GM20000 (cell line): Measurements from ENCODE around the gene CDH24.

Experiments used
- DNase-seq: peaks from one replicate; pipeline ENCODE4 v3.0.0; 2012; ENCODE audit warnings: low spot score
- TF ChIP-seq, protein P1 (sequence below): IDR thresholded peaks from 2 replicates; pipeline ENCODE4 v1.5.1; 2012; ENCODE audit warnings: mild to moderate bottlenecking, control low read depth; ENCODE audit errors: extremely low read depth, missing control alignments

CDH24 gene

DNA sequence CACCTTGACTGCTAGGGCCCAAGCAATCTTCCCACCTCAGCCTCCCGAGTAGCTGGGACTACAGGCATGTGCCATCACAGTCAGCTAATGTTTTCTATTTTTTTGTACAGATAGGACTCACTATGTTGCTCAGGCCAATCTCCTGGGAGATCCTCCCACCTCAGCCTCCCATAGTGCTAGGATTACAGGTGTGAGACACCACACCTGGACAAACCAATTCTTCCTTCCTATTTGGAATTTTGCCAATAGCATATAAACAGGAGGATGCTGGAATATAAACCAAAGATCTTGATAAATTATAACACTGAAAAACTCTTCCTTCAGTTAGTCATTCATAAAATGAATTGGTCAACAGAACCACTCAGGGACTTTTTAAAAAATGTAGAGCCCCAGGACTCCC, 29.2 kb upstream of the CDH24 start:
- DNase-seq, result no peak
- TF ChIP-seq, protein P1, sequence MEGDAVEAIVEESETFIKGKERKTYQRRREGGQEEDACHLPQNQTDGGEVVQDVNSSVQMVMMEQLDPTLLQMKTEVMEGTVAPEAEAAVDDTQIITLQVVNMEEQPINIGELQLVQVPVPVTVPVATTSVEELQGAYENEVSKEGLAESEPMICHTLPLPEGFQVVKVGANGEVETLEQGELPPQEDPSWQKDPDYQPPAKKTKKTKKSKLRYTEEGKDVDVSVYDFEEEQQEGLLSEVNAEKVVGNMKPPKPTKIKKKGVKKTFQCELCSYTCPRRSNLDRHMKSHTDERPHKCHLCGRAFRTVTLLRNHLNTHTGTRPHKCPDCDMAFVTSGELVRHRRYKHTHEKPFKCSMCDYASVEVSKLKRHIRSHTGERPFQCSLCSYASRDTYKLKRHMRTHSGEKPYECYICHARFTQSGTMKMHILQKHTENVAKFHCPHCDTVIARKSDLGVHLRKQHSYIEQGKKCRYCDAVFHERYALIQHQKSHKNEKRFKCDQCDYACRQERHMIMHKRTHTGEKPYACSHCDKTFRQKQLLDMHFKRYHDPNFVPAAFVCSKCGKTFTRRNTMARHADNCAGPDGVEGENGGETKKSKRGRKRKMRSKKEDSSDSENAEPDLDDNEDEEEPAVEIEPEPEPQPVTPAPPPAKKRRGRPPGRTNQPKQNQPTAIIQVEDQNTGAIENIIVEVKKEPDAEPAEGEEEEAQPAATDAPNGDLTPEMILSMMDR, result no peak

DNA sequence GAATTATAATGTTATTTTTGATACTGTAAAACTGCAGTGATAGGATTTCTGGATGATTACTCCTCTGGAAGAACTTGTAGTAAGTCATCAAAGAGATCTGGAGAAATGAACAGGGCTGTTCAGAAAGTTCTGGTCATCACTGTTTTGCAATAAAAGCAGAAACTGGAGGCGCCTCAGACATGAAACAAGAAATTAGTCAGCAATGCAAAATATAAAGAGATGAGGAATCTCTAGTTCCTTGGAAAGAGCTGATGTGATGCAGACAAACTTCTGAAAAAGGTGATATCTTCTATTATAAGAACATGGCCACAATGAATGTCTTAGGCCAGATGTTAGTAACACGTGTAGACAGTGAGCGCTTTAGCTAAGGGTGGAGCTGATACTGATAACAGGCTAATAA, 28.1 kb upstream of the CDH24 start:
- DNase-seq, result no peak
- TF ChIP-seq, protein P1, result no peak

DNA sequence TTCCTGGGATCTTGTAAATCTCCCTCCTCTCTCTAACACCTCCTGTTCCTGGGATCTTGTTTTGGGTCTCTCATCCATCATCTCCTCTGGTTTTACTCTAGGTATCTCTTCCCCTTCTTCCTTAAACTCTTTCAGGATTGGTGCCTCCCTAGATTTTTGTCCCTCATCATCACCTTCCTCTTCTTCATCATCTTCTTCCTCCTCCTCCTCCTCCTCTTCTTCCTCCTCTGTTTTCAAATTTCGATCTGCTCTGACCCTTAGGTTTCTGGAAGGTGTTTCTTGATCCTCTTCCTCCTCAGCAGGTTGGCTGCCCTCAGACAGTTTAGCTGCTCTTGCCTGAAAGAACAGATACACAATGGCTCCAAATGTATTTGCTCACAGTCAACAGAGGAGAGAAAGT, 23.2 kb upstream of the CDH24 start:
- TF ChIP-seq, protein P1, result no peak
- DNase-seq, result no peak

DNA sequence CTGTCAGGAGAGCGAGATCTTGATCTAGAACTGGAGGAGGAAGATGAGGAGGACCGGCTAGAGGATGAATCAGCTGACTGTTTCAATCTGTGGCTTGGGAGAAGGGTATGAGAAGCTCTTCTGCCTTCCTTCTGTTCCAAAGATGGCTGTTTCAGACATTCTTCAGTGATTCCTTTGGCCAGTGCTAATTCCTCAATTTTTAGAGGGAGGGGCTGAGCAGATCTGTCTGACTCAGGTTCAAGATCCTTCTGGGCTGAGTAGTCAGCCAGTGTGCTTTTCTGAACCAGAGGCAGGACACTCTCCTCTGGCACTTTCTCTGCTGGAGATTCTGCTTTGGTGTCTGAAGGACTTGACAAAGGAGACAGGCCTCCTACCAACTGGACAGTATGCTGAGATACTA, 22.4 kb upstream of the CDH24 start:
- TF ChIP-seq, protein P1, result no peak
- DNase-seq, result no peak

DNA sequence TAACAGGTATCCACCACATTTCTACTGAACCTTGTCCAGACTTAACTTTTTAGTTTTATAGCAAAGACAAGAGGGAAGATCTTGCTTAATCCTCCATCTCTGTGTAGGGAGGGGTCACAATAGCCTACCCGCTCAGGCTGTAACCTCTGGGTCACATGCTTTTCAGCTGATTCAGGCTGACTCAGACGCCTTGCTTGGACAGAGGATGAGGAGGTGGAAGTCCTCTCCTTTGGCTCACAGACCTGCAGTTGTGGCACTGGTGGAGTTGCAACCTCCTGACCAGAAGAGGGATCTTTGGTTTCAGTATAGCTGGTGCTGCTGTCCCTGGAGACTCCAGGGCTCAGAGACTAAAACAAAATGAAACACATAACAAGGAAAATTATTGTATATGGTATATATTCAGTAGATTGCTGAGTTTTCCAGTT, 21.4 kb upstream of the CDH24 start:
- no peak for DNase-seq
- TF ChIP-seq, protein P1, result no peak

DNA sequence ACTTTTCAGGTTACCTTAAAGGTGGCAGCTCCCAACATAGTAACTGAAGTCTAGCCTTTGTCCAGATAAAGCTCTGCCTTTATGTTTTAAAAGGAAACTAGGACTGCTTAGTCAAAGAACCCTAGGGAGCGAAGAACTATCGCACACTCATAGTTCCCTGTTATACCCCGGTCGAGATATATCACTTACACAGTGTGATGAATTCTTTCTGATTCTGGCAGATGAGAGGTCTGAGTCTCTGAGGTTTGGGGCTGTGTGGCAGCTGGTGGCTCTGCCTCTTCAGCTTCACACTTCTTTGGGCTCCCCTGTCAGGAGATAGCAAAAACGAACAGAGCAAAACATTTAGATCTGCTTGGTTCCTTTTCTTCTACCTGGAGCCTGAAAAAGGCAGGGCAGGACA, 20.6 kb upstream of the CDH24 start:
- TF ChIP-seq, protein P1, result no peak
- DNase-seq, result no peak

DNA sequence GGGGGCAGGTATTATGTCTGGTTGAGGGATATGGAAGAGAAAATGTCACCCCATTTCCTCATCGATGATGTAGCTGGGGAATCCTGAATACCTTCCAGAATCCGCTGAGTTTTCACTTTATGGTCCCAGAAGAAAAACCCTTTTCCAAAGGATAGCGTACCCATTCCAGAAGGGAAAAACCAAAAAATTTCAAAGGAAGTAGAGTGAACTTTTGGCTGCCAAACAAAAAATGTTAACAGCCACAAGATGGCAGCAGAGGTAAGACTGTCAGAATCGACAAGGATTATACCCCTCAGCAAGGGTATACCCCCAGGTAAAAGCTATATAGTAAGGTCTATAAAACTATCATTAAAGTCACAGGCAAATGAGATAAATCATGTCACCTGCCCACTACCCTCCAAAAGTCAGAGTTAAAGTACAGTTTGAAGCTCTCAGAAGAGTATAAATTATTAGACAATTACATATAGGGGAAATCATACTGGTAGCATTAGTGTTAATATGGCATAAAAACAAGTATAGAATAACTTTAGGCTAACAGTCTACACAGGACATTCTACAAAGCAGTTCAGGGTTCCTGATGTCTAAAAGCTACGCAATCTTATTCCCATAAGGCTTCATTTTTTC, 19.6 kb upstream of the CDH24 start:
- no peak for DNase-seq
- TF ChIP-seq, protein P1, result peak; percentile 45
